Measurements from ENCODE around the gene XPR1. TPM values are rescaled to one million over a fixed set of nuclear protein-coding genes. Genes with fewer than 3 reads are reported as not detected.

Gene XPR1
- total and polyA plus RNA-seq, 10 of the 15 experiments (the other 5 are each of a cell fraction or from before 2014, with no cell fraction given), result 1.1 to 33.9 (median 11.3) TPM

GRCh38 chr1:180662709-180663108 is 30.9 kb downstream of the XPR1 start (continued):
- TF ChIP-seq CEBPZ (IDR thresholded peaks at IDR 0.05; ENCODE audit: low read depth, low read length), result no peak
- no peak for TF ChIP-seq MEF2A (IDR thresholded peaks at IDR 0.05; ENCODE audit: insufficient read depth, low read depth, low read length)
- TF ChIP-seq SIN3A (IDR thresholded peaks at IDR 0.05; ENCODE audit: low read depth, low read length), result no peak
- TF ChIP-seq STAT3 (IDR thresholded peaks at IDR 0.05; ENCODE audit: low read depth, low read length), result no peak
- no peak for TF ChIP-seq RCOR1 (conservative IDR thresholded peaks at IDR 0.05; ENCODE audit: low read depth, low read length)

GRCh38 chr1:180670681-180671080 is 38.9 kb downstream of the XPR1 start:
- no peaks in the 10 kb centered on the region for H3K79me2 ChIP-seq (ENCODE audit: control insufficient read depth, insufficient read depth, low read length)
- 95% methylated on average over 1 of the region's 1 CpG for WGBS (ENCODE audit: insufficient coverage, insufficient replicate concordance, low lambda C conversion rate, missing lambda C conversion rate)
- POLR2A ChIA-PET, result no interaction called here
- FAIRE-seq, result no peak
- in situ Hi-C loops (cut with MboI) (no loop called here), intact Hi-C loops (cut with micrococcal nuclease; ENCODE audit: unreplicated experiment) (no loop called here)
- H3K9me3 ChIP-seq (replicated peaks; ENCODE audit: control insufficient read depth, insufficient read depth, low read length), result no peaks in the 10 kb centered on the region; the same call in 1 of the 3 replicates
- H3K9ac ChIP-seq (ENCODE audit: control insufficient read depth, insufficient read depth, low read length), result no peak overlapping the region
- H3K4me1 ChIP-seq (ENCODE audit: control insufficient read depth, insufficient read depth, low read length), result no peaks in the 10 kb centered on the region
- H3K27me3 ChIP-seq (replicated peaks in 1 of 2; ENCODE audit: control insufficient read depth in 2 of 2, insufficient read depth in 2 of 2, low read length in 1 of 2), result no peaks in the 10 kb centered on the region
- peak; percentile 71; the same call in 1 of the 2 replicates for TF ChIP-seq CBX5 (IDR thresholded peaks at IDR 0.05; ENCODE audit: low read depth)
- TF ChIP-seq NR2F1 (conservative IDR thresholded peaks at IDR 0.05), result no peak
- H2AFZ ChIP-seq (ENCODE audit: control insufficient read depth, low read depth, low read length), result no peak overlapping the region
- H3K4me2 ChIP-seq (ENCODE audit: control insufficient read depth, insufficient read depth), result no peak overlapping the region
- no TSS peak for BruUV-seq (replicated peaks)
- H3K4me3 ChIP-seq, result no peak overlapping the region
- no peak for ATAC-seq
- H3K27ac ChIP-seq (ENCODE audit: control insufficient read depth, insufficient read depth), result no peak overlapping the region
- H3K36me3 ChIP-seq (ENCODE audit: control insufficient read depth in 2 of 2, insufficient read depth in 2 of 2, low read length in 1 of 2), result no peaks in the 10 kb centered on the region
- CTCF ChIA-PET, result interaction anchor here (0.9 to 1.2 kb wide), 2 partner anchors 19 to 24 kb away, joined by 3 to 5 read pairs; no protein-coding TSS in a partner anchor
- SMC1A ChIA-PET (ENCODE audit: uncharacterized antibody, unreplicated experiment), result interaction anchor here (1.0 kb wide), 1 partner anchor 79 kb away, joined by 3 read pairs; no protein-coding TSS in a partner anchor
- DNase-seq (ENCODE audit: low read depth, low spot score), result no peak
- RAD21 ChIA-PET (ENCODE audit: unreplicated experiment), result no interaction called here
- H4K20me1 ChIP-seq (ENCODE audit: control insufficient read depth, insufficient read depth), result no peaks in the 10 kb centered on the region
